Cardiac fibroblast (primary cell): ENCODE data around the gene DNAJC5G.

Experiments
- DNase-seq, 2 donors: peaks; one replicate each; pipeline versions ENCODE4 v3.0.0 to v3.0.0-alpha.2; 2010; ENCODE audit warnings: low read depth in 2 of 2
- H3K4me3 ChIP-seq, 2 donors: replicated peaks in 1 of 2; 1 replicate in 1 of 2; 2 replicates in 1 of 2; pipeline ENCODE4 v1.5.1; 2011; ENCODE audit warnings: low read depth in 2 of 2, low read length in 2 of 2, mild to moderate bottlenecking in 2 of 2, moderate library complexity in 1 of 2
- CTCF ChIP-seq: IDR thresholded peaks from one replicate; pipeline ENCODE4 v1.5.1; 2011; ENCODE audit warnings: low read depth, mild to moderate bottlenecking, low read length, inconsistent platforms

DNAJC5G gene

DNA sequence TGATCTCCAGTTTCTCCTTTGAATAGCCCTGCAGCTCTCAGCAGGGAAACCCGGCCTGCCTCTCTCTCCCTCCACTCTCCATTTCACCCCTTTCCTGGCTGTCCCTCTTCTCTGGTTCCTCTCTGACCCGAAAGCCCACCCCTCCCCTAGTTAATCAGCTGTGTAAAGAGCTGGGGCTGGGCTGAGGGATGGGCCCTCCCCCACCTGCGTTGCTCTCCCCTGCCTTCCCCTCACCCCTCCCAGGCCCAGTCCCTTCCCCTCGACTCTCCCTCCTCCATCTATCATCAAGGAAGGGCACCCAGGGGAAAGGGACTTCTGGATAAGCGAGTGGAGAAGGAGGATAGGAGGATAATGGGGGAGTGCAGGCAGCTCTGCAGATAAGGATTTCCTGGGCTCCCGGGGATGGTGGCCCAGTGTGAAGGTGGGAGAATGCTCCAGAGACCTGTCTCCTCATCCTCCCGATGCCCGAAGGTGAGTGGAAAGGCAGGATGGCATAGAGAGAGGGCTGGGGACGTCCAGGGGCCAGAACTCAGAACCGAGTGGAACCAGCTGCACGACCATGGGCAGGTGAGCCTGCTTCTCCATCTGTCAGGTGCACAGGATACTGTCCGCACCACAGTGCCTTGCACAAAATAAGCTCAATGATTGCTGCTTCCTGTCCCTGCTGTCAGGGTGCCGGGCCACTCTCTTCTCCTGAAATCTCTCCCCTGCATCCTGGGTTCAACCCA is 24.4 kb upstream of the DNAJC5G start:
- no peak overlapping the region for H3K4me3 ChIP-seq
- no peak for TF ChIP-seq CTCF
- DNase-seq, result no peak

- TF ChIP-seq CTCF, result no peak
- DNase-seq, result no peak
- H3K4me3 ChIP-seq, result no peak overlapping the region
Observed at GRCh38 chr2:27251766-27252165, 23.5 kb upstream of the DNAJC5G start.

- TF ChIP-seq CTCF, result no peak
- no peak overlapping the region for H3K4me3 ChIP-seq
- no peak for DNase-seq
Observed at GRCh38 chr2:27255187-27255586, 20.0 kb upstream of the DNAJC5G start.

- peak; percentile 50 to 72 for DNase-seq
- H3K4me3 ChIP-seq, result no peak overlapping the region
- no peak for TF ChIP-seq CTCF
Observed at GRCh38 chr2:27255660-27256059, 19.6 kb upstream of the DNAJC5G start.

DNA sequence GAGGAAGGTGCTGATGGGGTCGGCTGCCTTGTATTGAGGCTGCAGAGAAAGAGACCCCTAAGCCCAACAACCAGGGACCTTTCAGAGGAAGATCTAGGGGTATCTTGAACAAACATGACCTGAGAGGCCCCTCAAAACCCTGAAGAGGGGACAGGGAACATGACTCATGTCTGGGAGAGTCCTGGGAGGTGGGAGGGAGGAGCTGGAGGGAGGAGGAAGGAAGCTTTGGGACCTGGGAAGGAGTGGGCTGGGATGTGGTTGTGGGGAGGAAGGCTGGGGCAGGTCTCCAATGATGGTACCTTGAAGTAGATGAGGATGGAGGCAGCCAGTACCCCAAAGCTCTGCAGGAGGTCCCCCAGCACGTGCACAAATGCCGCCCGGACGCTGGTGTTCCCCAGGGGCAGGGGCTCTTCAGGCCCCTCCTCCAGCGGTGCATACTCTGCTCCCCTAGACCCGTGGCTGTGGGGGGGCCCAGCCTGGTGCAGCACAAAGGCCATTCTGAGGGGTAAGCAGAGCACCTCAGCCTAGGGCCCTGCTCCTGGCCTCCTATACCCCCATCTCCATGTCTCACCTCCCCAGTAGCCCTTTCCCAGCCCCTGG is 18.3 kb upstream of the DNAJC5G start:
- no peak overlapping the region for H3K4me3 ChIP-seq
- no peak for DNase-seq
- no peak for TF ChIP-seq CTCF

- no peak for TF ChIP-seq CTCF
- no peak overlapping the region for H3K4me3 ChIP-seq
- no peak for DNase-seq
Observed at GRCh38 chr2:27258051-27258450, 17.2 kb upstream of the DNAJC5G start.
